NCI-H1092 (cell line): ENCODE results near the gene KCTD1.

Experiments
- DNase-seq: peaks from one replicate; lab custom pipeline; 2025; lab: John Stamatoyannopoulos, UW

KCTD1 gene

DNA sequence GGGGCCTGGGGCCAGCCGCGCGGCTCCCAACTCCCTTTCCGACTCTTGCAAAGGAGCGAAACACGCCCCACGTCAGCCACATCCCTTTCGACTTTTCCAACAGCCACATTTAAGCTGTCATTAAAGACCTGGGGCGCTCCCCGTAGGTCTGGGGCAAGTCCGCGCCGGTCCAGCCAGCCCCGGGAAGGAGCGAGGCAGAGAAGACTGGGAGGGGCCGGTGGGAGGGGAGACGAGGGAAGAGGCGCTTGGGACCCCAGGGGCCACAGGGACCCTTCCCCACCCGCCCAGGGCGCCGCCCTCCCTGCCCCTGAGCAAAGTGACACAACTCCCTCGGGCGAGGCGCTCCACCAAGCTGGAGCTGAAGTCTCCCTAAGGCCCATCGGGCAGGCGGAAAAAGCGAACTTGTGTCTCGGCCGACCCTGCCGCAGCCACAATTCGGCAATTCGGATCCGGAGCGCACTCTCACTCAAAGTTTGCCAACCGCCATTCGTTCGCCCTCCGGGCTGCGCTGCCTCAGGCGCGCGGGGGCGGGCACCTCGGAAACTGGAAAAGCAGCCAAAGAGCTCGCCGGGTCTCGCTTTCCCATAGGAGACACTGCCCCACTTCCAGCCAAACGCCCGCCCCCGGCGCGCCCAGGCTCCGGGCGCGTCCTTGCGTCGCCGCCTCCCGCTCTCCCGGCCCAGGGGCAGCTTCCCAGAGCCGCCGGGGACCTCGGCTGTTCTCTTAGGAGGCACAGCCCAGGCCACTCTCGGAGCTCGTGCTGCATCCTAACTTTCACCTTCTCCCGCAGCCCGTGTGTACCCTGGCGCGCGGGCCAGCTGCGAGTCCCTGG lies 1.1 kb upstream of the KCTD1 start:
- peak; percentile 39 for DNase-seq

DNA sequence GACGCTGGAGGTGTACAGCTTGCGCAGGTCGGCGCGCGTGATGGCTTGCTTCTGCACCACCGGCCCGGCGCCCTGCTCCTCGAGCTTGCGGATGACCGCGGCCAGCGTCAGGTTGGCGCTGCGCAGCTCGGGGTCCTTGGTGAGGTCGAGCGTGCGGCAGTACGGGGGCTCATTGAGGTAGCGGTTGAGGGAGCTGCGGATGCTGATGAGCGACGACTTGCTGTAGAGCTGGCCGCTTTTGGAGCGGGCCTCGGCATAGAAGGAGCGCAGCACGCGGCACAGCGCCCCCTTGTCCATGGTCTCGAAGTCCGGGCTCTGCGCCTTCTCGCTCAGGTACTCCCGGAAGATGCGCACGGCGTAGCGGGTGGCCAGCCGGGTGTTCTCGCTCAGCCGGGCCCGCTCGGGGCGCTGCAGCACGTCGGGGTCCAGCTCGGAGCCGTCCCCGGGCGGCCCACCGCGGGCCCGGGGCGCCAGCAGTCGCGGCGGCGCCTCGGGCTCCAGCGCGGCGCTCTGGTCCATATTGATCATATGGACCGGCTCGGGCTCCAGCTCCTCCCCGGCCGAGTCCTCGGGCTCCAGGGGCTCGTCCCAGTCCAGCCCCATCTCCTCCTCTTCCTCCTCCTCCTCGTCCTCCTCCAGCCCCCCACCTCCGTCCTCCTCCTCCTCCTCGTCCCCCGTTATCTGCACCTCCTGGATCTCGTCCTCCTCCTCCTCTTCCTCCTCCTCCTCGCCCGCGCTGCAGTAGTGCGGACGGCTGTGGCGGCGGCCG lies 523 bp downstream of the KCTD1 start:
- no peak for DNase-seq

DNA sequence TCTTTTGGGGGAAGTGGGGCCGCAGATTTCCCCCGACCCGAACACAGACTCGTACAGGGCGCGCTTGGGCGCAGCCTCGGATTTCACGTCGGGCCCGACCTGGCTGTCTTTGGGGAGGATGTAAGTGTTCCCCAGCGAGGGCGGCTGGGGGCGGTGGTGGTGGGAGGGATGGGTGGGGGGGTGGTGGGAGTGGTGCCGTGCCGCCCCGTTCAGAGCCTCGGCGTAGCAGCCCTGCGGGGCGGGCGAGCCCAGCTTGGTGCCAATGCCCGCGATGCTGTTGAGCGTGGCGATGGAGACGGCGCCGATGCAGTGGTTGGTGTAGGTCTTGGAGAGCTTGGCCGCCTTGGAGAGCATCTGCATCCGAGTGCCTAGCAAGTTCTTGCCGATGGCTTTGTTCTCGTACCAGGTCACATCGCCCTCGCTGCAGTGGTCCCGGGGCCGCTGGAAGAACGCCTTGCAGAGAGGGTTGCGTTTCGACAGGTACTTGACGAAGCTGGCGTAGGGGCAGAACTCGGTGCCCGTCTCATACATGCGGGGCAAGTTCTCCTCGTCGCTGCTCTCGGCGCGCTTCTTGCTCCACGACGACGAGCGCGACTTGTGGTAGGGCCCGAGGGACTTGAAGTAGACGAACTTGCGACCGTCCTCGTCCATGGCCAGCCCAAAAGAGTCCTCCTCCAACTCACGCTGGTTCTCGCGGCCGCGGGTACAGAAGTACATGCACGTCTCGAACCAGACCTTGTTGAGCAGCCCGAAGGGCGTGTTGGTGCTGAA lies 1.3 kb downstream of the KCTD1 start:
- DNase-seq = no peak

GRCh38 chr18:26546170-26546874 lies 2.0 kb downstream of the KCTD1 start:
- DNase-seq = no peak

DNA sequence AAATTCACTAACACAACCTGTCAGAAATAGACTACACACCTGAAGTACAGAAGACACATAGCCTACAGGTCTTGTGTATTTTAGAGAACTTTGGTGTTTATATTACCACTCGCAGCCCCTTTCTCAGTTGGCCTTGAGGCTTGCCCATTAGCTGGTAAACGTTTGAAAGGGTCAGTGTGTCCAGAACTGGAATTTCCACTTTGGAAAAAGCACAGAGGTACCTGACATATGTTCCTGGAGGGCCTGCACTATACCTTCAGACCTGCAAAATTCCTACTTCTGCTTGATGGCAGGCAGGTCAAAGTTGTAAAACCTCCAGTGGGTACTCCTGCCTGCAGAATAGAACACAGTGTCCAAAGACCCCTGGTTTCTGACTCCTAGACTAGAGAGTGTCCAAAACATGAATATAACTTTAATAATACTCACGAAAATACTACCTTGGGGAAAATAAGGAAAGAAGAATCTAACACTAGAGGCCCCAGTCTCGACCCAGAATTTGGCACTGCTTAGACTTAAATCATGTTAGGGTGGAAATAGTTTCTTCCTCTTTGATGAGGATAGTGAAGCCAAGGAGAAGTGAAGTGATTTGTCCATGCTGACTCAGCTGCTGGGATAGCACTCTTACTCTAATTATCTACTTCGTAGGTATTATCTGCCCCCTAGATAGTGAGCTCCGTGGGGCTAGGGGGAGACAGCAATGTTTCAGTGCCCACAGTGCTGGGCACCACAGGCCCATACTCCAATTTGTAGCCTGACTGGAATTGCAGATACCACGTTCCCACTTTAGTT lies 2.8 kb downstream of the KCTD1 start:
- no peak for DNase-seq

- no peak for DNase-seq
These were observed 3.9 kb downstream of the KCTD1 start for GRCh38 chr18:26544451-26544850.

- DNase-seq = no peak
These were observed 5.0 kb downstream of the KCTD1 start for GRCh38 chr18:26543373-26543772.

DNA sequence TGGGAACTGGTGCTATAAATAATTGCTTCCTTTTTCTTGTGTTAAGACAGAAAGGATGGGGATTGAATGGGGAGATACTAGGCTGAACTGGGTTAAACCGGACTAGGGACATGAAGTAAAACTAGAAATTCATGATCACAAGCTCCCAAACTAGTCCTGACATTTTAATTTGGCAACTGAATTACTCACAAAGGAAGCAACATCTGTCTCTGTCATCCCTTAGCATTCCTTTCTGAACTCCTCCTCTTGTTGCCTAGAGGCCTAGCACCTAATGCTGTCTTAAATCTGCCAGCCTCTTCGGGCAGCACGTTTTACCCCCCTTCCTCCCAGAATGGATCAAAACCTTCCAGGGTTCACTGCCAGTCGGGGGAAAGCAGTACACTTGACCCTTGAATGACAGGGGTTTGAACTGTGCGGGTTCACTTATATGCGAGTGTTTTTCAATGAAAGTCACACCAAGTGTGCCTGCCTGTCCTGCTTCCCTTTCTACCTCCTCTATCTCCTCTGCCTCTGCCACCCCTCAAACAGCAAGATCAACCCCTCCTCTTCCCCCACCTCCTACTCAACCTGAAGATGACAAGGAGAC lies 8.2 kb downstream of the KCTD1 start:
- no peak for DNase-seq

DNA sequence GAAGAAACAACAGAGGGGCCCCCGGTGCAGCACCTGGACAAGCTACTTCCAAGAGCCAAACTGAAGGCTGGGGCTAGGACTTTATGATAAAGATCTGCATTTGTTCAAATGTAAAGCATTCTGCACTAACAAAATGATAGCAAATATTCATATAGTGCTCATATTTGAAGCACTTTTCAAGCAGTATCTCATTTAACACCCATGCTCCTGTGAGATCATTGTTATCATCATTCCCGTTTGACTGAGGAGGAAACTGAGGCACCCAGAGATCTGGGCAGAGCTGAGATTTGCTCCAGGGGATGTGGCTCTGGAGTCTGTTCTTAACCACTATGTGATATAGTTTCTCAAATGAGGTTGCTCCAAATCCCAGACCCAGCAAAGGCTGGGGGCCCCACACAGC lies 9.8 kb downstream of the KCTD1 start:
- no peak for DNase-seq

GRCh38 chr18:26536664-26537063 lies 11.7 kb downstream of the KCTD1 start:
- no peak for DNase-seq

GRCh38 chr18:26536032-26536431 lies 12.3 kb downstream of the KCTD1 start:
- DNase-seq = no peak

DNA sequence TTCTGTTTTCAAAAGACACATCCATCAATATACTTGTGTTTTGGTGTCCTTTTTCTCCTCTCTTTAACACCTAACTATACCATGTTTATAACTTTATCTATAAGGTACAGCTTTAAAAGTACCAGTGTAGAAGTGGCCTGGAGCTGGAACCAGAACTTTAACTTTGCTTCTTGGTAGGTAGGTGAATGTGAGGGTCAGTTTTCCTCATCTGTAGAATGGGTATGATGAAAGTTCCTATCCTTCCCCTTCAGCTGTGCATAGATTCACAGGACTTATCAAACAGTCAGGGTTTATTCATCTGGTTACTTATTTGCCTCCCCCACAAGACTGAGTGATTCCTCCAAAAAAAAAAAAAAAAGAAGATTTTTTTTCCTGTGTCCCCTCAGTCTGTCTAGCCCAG lies 12.7 kb downstream of the KCTD1 start:
- no peak for DNase-seq

GRCh38 chr18:26532367-26533340 lies 15.7 kb downstream of the KCTD1 start:
- no peak for DNase-seq

DNA sequence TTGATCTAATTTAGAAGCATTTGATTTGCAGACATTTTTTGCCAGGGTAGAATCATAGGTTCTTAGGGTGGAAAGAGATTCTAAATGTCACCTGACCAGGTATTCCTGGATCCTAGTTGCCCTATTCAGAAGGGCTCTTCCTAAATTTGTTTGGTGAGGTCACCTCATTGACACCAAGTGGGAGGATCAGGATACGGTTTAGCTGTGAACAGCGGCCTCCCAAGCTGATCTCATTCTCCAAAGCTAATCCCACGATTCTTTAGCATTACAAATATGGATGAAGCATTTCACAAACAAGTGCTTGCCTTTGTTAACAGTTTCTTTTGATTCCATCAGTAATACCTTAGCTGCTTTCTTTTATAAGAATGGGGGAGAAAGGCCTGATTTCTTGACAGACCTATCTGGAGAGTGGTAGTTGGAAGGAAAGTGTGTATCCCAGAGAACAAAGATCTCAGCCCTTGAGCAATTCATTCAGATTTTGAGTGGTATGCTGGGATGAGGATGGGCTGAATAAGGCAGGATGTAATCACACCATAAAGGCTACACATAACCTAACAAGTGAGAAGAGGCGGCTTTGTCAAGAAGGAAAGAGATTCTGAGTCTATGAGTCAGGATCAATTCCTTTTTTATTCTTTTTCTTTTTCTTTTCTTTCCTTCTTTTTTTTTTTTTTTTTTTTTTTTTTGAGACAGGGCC lies 16.6 kb downstream of the KCTD1 start:
- DNase-seq = no peak

- DNase-seq = no peak
These were observed 21.5 kb downstream of the KCTD1 start for GRCh38 chr18:26526966-26527234.

DNA sequence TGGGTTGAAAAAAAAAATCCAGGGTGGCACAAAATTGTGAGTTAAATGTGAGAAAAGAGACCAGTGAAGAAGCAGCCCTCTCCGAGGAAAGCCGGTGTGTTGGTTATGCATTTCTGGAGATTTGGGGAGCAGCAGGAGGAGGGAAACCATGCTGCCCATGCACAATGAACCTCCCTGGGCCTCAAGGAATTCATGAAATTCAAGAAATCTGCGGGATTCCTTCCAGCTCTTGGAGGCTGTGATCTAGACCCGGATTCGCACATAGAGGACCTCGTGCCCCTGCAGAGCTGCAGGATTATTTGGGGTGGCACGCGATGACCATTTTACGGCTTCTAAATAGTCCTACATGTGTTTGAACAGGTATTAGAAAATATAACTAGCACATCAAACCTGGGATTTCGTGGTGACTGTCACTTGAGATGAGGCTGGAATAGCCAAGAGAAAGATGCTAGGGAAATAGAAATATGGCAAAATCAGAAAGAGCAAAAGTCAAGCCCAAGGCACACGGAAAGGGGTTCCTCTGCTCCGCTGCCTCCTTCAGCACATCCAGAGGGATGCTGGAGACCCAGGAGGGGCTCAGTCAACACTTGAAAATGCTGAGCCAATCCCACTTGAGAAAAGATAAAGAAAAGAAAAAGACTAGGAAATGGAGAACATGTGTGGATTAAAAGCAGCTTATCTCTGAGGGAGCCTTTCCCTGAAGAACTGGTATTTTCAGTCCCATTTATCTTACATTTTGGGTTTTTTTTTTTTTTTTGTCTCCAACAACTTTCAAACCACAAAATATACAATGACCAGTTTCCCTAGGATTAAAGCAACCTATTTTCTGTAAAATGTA lies 22.0 kb downstream of the KCTD1 start:
- DNase-seq = no peak

- DNase-seq = no peak
These were observed 23.6 kb downstream of the KCTD1 start for GRCh38 chr18:26524504-26525351.
